Thoracic aorta (tissue), 2 donors: Measurements from ENCODE around the gene RBM38. TPM values are rescaled to one million over a fixed set of nuclear protein-coding genes. Genes with fewer than 3 reads are reported as not detected.

ENCODE experiments used
- ATAC-seq: fragments of 150-250 bp; one replicate; pipeline ENCODE4 v1.8.0; 2017; ENCODE audit warnings: low read depth; ENCODE audit not compliant: insufficient number of reproducible peaks, low FRiP score
- DNase-seq: peaks from one replicate; pipeline ENCODE4 v3.0.0-alpha.2; 2020; ENCODE audit warnings: low spot score
- H3K27ac ChIP-seq, 2 donors: fragments of 200-600 bp; sonication (generic); 1 replicate in 1 of 2; 2 replicates in 1 of 2; pipeline ENCODE4 v1.5.1; 2016; ENCODE audit warnings: mild to moderate bottlenecking in 2 of 2, moderate library complexity in 2 of 2
- H3K27me3 ChIP-seq: fragments of 200-600 bp; sonication (generic); replicated peaks from 2 replicates; pipeline ENCODE4 v1.6.0; 2016; ENCODE audit warnings: mild to moderate bottlenecking; ENCODE audit not compliant: insufficient read depth
- H3K36me3 ChIP-seq: fragments of 200-600 bp; sonication (generic); one replicate; pipeline ENCODE4 v1.5.1; 2016
- H3K4me1 ChIP-seq, 2 donors: fragments of 200-600 bp; sonication (generic); 1 replicate in 1 of 2; 2 replicates in 1 of 2; pipeline versions ENCODE4 v1.5.1 to v1.6.0; 2016; ENCODE audit warnings: low read depth in 2 of 2, mild to moderate bottlenecking in 1 of 2; ENCODE audit not compliant: control insufficient read depth in 1 of 2
- H3K4me3 ChIP-seq: fragments of 200-600 bp; sonication (generic); 2 replicates; pipeline ENCODE4 v1.5.1; 2016; ENCODE audit warnings: mild to moderate bottlenecking
- H3K9me3 ChIP-seq: fragments of 200-600 bp; sonication (generic); 2 replicates; pipeline ENCODE4 v1.5.1; 2016
- total RNA-seq, 2 donors: library from RNA; depleted of rRNA; stranded (reverse); fragments of >200 nt; gene quantifications; one replicate each; pipeline versions ENCODE4 v1.1.0 to v1.2.3, GENCODE V29; 2016
- TF ChIP-seq, protein P1 (sequence below): fragments of 200-600 bp; sonication (generic); IDR thresholded peaks from one replicate; pipeline ENCODE4 v1.5.1; 2019; ENCODE audit warnings: antibody characterized with exemption

The RBM38 gene
- total RNA-seq, 2 donors from 2014 or later = 9.6 to 24.8 TPM

DNA sequence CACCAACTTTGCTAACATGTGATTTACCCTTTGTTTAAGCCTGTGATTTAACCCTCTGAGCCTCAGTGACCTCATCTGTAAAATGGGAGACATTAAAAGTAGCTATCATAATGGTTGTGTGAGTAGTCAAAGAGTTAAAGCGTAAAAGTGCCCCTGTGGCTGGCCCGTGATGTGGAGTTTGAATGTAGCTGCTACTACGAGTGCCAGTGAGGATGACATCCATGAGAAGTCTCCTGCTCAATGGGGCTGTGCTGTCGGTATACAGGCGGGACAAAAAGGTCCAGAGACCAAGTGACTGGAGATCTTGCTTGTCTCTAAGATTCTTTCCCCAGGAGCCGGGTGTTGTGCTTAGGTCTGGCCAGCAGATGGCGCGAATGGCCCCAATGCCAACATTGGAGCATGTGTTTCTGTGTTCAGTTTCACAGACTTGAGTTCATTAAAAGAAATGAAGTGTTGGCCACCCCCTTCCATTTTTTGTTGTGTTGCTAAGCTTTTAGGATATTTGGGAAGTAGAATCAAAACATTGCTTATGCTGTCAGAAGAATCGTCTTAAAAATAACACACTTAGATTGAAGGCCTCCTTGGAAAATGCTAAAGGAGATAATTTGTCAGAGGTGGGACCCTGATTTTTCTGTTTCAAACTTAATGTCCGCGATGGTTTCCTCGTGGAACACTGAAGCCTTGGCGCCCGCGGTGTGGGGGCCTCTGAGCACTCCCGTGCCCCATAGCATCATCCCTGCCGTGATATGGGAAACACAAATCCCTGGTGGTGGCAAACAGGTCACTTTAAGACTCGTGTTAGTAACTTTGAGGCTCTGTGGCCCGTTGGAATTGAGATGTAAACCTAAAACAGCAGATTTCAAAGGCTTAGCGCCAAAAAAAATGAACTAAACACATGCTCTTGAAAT lies 9.3 kb upstream of the RBM38 start:
- H3K4me3 ChIP-seq = no peak overlapping the region
- no peak overlapping the region for H3K27ac ChIP-seq
- H3K27me3 ChIP-seq = no peaks in the 10 kb centered on the region
- TF ChIP-seq, protein P1, sequence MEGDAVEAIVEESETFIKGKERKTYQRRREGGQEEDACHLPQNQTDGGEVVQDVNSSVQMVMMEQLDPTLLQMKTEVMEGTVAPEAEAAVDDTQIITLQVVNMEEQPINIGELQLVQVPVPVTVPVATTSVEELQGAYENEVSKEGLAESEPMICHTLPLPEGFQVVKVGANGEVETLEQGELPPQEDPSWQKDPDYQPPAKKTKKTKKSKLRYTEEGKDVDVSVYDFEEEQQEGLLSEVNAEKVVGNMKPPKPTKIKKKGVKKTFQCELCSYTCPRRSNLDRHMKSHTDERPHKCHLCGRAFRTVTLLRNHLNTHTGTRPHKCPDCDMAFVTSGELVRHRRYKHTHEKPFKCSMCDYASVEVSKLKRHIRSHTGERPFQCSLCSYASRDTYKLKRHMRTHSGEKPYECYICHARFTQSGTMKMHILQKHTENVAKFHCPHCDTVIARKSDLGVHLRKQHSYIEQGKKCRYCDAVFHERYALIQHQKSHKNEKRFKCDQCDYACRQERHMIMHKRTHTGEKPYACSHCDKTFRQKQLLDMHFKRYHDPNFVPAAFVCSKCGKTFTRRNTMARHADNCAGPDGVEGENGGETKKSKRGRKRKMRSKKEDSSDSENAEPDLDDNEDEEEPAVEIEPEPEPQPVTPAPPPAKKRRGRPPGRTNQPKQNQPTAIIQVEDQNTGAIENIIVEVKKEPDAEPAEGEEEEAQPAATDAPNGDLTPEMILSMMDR = peak; percentile 96
- ATAC-seq = peak; percentile 45
- H3K9me3 ChIP-seq = no peaks in the 10 kb centered on the region
- peaks cover 9% of the 10 kb centered on the region for H3K36me3 ChIP-seq
- no peaks in the 10 kb centered on the region for H3K4me1 ChIP-seq
- peak; percentile 47 for DNase-seq

DNA sequence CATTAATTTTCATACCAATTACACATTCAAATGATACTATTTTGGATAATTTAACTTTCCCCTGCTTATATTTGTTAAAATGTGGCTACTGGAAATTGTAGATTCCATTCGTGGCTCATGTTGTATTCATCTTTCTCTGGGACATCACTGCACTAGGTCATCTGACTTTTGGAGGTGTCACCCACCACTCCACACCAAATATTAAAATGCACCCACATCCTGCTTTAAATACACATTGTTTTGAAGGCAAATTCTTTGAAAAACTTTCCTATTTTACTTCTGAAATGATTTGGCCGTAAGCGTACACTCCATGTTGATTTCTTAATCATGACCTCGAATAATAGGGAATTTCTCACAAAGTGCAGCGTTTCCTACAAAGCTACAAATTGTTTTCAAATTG lies 8.7 kb upstream of the RBM38 start:
- H3K4me1 ChIP-seq = no peaks in the 10 kb centered on the region
- H3K4me3 ChIP-seq = no peak overlapping the region
- H3K27ac ChIP-seq = no peak overlapping the region
- peaks cover 7% of the 10 kb centered on the region for H3K36me3 ChIP-seq
- no peaks in the 10 kb centered on the region for H3K27me3 ChIP-seq
- no peaks in the 10 kb centered on the region for H3K9me3 ChIP-seq
- TF ChIP-seq, protein P1 = no peak
- DNase-seq (no peak), ATAC-seq (no peak)

DNA sequence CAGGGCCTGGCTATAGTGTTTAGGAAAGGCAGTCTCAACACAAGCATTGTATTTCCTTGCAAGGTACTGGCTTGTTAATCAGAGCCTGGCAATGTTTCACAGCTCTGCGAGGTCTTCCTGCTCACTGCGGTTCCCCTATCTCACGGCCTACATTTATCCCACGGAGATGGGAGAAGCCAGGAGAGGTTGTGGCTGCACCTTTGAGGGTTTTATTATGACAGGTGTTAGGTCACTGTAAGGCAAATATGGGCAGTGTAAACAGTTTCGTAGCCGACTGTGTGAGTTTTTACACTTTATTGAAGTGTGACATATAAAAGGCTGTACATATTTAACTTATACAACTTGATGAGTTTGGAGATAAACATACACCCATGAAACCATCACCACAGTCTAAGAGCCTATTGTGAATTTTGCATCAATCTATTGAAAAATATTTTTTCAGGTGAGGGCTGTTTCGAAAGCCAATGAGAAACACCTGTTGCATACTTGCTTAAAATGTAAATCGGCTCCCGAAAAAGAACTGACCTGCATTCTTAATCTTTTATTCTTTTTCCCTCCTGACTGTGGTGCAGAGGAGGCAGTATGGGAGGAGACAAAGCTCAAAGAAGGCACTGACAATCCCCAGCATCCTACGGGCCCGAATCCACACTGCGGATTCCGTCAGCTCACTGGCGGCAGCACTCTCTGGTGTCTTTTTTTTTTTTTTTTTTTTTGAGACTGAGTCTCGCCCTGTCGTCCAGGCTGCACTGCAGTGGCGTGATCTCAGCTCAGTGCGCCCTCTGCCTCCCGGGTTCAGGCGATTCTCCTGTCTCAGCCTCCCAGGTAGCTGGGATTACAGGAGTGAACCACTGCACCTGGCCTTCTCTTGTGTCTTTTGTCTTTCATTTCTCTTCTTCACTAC lies 7.5 kb upstream of the RBM38 start:
- ATAC-seq (no peak), DNase-seq (no peak)
- TF ChIP-seq, protein P1 = no peak
- Histone ChIP-seq H3K27me3 (no peaks in the 10 kb centered on the region), H3K27ac (no peak overlapping the region), H3K4me3 (no peak overlapping the region), H3K4me1 (no peaks in the 10 kb centered on the region), H3K36me3 (no peaks in the 10 kb centered on the region), H3K9me3 (no peaks in the 10 kb centered on the region)

- Histone ChIP-seq H3K4me3 (no peak overlapping the region), H3K27ac (no peak overlapping the region), H3K36me3 (no peaks in the 10 kb centered on the region), H3K4me1 (peaks cover under 1 to 2% of the 10 kb centered on the region in 2 donors), H3K9me3 (no peaks in the 10 kb centered on the region), H3K27me3 (no peaks in the 10 kb centered on the region)
- TF ChIP-seq, protein P1 = no peak
- ATAC-seq (no peak), DNase-seq (no peak)
Observed at GRCh38 chr20:57384486-57384885, 6.7 kb upstream of the RBM38 start.
